Measurements from ENCODE around the gene TRPV3. TPM values are rescaled to one million over a fixed set of nuclear protein-coding genes. Genes with fewer than 3 reads are reported as not detected.

TRPV3 gene
- total and polyA plus RNA-seq, 2 of the 8 experiments (the other 6 are each of a cell fraction or from before 2014, with no cell fraction given): 0.56 to 1.0 TPM

GRCh38 chr17:3583456-3583855 lies 25.8 kb upstream of the TRPV3 start (continued):
- no peak for TF ChIP-seq CHD7 (IDR thresholded peaks at IDR 0.05; ENCODE audit: insufficient replicate concordance, low read length)
- TF ChIP-seq RAD21 (IDR thresholded peaks at IDR 0.05 in 1 of 2, conservative IDR thresholded peaks at IDR 0.05 in 1 of 2; ENCODE audit: low read depth in 2 of 2, low read length in 2 of 2): peak; percentile 22 to 44; a peak in 2 of 4 replicates
- peak; percentile 3 to 15 (median 13); a peak in 2 of 4 replicates for TF ChIP-seq CTCF (IDR thresholded peaks at IDR 0.05; ENCODE audit: control extremely low read depth in 1 of 3, insufficient read depth in 1 of 3, low read depth in 1 of 3, low read length in 3 of 3)
- TF ChIP-seq KDM5A (IDR thresholded peaks at IDR 0.05; ENCODE audit: low read length): no peak
- TF ChIP-seq SP4 (IDR thresholded peaks at IDR 0.05; ENCODE audit: low read length): no peak
- TF ChIP-seq FOSL1 (IDR thresholded peaks at IDR 0.05; ENCODE audit: insufficient read depth, low read depth, low read length): no peak
- TF ChIP-seq CHD2 (IDR thresholded peaks at IDR 0.05; ENCODE audit: low read length): no peak

Data from H1 (cell line).